DND-41 (cell line): ENCODE data around the gene ZC3H7B.

Source experiments
- ATAC-seq: fragments of 200-7000 bp; cut with Tn5 transposase; 3 replicates; pipeline ENCODE4 v1.9.1; 2021; ENCODE audit warnings: low read depth; ENCODE audit not compliant: insufficient read depth
- DNase-seq: peaks from one replicate; pipeline ENCODE4 v3.0.0-alpha.2; 2020
- H2AFZ ChIP-seq: 2 replicates; pipeline ENCODE4 v1.6.0; 2012; ENCODE audit warnings: low read depth, low read length
- H3K27ac ChIP-seq: 2 replicates; pipeline ENCODE4 v1.5.1; 2012; ENCODE audit warnings: low read length, inconsistent platforms
- H3K27me3 ChIP-seq: fragments of 200-600 bp; sonication (generic); 2 replicates; pipeline ENCODE4 v1.6.0; 2012; ENCODE audit warnings: low read length, mild to moderate bottlenecking, inconsistent platforms; ENCODE audit not compliant: insufficient read depth, poor library complexity
- H3K36me3 ChIP-seq: 2 replicates; pipeline ENCODE4 v1.5.1; 2012; ENCODE audit warnings: low read length, inconsistent platforms; ENCODE audit not compliant: insufficient read depth
- H3K4me1 ChIP-seq: 2 replicates; pipeline ENCODE4 v1.5.1; 2012; ENCODE audit warnings: mild to moderate bottlenecking, low read length; ENCODE audit not compliant: insufficient read depth
- H3K4me2 ChIP-seq: 2 replicates; pipeline ENCODE4 v1.6.0; 2012; ENCODE audit warnings: mild to moderate bottlenecking, moderate library complexity, low read length, inconsistent platforms; ENCODE audit not compliant: insufficient read depth
- H3K4me3 ChIP-seq, 2 experiments: fragments of 200-600 bp in 1 of 2; shearing (Covaris generic) in 1 of 2; 2 replicates each; pipeline ENCODE4 v1.5.1; 2012 to 2016; ENCODE audit warnings: inconsistent platforms in 2 of 2, low read length in 2 of 2, mild to moderate bottlenecking in 2 of 2, low read depth in 1 of 2, moderate library complexity in 1 of 2
- H3K79me2 ChIP-seq: 2 replicates; pipeline ENCODE4 v1.6.0; 2012; ENCODE audit warnings: low read length, inconsistent platforms; ENCODE audit not compliant: insufficient read depth
- H3K9ac ChIP-seq: 2 replicates; pipeline ENCODE4 v1.6.0; 2012; ENCODE audit warnings: low read depth, mild to moderate bottlenecking, inconsistent platforms, low read length, moderate library complexity
- H3K9me3 ChIP-seq: 2 replicates; pipeline ENCODE4 v1.5.1; 2012; ENCODE audit warnings: low read length, moderate library complexity, mild to moderate bottlenecking, inconsistent platforms; ENCODE audit not compliant: insufficient read depth, severe bottlenecking
- H4K20me1 ChIP-seq: 2 replicates; pipeline ENCODE4 v1.6.0; 2012; ENCODE audit warnings: low read length; ENCODE audit not compliant: insufficient read depth
- EZH2 ChIP-seq: IDR thresholded peaks from 3 replicates; pipeline ENCODE4 v1.6.1; 2012; ENCODE audit warnings: borderline replicate concordance, low read depth, mild to moderate bottlenecking, moderate library complexity, low read length, inconsistent platforms; ENCODE audit not compliant: severe bottlenecking
- TF ChIP-seq, protein P1 (sequence below): IDR thresholded peaks from 2 replicates; pipeline ENCODE4 v1.5.1; 2012; ENCODE audit warnings: borderline replicate concordance, low read length, moderate library complexity, mild to moderate bottlenecking; ENCODE audit not compliant: poor library complexity, severe bottlenecking; ENCODE audit errors: extremely low read depth

ZC3H7B gene

DNA sequence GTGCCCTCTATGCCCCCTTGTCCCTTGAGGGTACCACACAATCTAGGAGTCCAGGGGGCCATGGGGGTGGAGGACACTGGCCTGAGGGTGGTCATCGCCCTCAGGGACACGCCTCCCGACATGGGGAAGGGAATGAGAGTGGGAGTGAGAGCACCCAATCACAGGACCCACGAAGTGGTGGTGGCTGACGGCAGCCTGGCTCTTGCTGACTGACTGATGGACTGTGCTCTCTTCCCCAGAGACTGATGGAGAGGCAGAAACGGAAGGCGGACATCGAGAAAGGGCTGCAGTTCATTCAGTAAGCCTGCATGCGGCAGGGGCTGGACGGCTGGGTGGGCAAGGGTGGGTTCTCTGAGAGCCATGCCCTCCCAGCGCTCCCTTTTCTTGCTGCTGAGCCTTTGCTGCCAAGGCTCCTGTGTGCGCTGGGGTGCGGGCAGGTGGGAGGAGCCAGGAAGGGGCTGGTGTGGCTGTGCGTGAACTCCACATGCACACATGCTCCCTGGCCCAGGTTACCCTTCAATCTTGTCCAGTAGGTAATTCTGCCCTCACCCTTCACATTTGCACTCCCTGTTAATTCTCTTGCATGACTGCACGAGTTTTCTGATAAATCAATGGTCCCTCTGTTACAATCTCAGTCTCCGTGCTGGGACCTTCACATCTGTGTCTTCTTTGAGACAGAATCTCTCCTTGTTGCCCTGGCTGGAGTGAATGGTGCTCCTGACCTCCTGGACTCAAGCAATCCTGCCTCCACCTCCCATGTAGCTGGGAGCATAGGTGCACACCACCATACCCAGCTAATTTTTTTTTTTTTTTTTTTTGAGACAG, 19.3 kb downstream of the ZC3H7B start:
- ATAC-seq (no peak), DNase-seq (no peak)
- Histone ChIP-seq H3K4me3 (no peak overlapping the region), H3K9ac (no peak overlapping the region), H3K27me3 (no peaks in the 10 kb centered on the region), H3K4me2 (no peak overlapping the region), H2AFZ (no peak overlapping the region), H3K27ac (no peak overlapping the region), H3K9me3 (no peaks in the 10 kb centered on the region), H3K4me1 (no peaks in the 10 kb centered on the region), H3K79me2 (peaks cover 58% of the 10 kb centered on the region), H4K20me1 (peaks cover 34% of the 10 kb centered on the region; the same call in 1 of the 2 replicates), H3K36me3 (peaks cover 40% of the 10 kb centered on the region)
- no peak for TF ChIP-seq EZH2

DNA sequence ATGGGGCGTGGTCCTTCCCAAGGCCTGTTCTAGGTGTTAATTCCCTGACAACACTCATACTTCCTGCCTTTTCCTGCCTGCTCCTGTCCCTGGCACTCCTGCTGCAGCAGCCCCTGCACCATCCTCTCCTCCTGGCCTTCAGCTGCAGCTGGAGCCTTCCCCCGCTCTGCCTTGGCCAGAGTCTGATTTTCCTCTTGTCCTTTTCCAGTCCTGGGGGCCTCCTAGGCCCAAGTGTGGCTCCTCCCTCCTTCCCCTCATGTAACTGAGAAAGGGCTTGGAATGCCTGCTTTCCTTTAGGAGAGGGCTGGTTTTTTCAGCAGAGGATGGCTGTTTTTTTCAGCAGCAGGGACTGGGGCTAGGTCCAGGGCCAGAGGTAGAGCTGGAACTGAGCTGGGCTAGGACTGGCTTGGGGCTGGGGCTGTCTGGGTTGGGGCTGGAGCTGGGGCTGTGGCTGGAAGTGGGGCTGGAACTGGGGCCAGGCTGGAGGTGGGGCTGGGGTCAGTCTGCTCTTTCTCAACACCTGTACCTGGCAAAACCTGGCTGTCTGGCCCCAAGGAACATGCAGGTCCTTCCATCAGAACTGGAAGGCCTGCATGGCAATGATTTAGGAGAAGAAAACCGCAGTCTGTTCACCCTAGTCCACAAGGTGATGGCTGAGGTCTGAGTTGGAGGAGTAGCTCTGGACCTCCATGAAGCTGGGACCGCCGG, 23.6 kb downstream of the ZC3H7B start:
- Histone ChIP-seq H3K36me3 (peaks cover 76% of the 10 kb centered on the region), H3K9me3 (no peaks in the 10 kb centered on the region), H4K20me1 (peaks cover 20% of the 10 kb centered on the region; the same call in 1 of the 2 replicates), H3K9ac (no peak overlapping the region), H3K27ac (no peak overlapping the region; the same call in 1 of the 2 replicates), H2AFZ (no peak overlapping the region), H3K79me2 (peaks cover 19% of the 10 kb centered on the region), H3K4me1 (no peaks in the 10 kb centered on the region), H3K4me2 (no peak overlapping the region), H3K27me3 (no peaks in the 10 kb centered on the region), H3K4me3 (no peak overlapping the region)
- TF ChIP-seq EZH2 = no peak
- TF ChIP-seq, protein P1, sequence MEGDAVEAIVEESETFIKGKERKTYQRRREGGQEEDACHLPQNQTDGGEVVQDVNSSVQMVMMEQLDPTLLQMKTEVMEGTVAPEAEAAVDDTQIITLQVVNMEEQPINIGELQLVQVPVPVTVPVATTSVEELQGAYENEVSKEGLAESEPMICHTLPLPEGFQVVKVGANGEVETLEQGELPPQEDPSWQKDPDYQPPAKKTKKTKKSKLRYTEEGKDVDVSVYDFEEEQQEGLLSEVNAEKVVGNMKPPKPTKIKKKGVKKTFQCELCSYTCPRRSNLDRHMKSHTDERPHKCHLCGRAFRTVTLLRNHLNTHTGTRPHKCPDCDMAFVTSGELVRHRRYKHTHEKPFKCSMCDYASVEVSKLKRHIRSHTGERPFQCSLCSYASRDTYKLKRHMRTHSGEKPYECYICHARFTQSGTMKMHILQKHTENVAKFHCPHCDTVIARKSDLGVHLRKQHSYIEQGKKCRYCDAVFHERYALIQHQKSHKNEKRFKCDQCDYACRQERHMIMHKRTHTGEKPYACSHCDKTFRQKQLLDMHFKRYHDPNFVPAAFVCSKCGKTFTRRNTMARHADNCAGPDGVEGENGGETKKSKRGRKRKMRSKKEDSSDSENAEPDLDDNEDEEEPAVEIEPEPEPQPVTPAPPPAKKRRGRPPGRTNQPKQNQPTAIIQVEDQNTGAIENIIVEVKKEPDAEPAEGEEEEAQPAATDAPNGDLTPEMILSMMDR = no peak
- ATAC-seq (no peak), DNase-seq (no peak)

DNA sequence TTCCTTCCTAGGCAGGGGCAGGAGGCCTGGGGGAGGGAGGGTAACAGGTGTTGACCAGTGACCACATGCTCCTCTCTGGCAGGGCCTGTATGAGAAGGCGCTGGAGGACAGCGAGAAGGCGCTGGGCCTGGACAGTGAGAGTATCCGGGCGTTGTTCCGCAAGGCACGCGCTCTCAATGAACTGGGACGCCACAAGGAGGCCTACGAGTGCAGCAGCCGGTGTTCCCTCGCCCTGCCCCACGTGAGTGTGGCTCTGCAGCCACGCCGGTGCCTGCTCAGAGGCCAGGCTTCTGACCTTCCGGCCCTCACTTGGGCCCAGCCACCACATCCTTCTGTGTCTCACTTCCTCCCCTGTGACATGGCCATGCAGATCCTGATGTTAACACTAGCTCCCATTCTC, 25.8 kb downstream of the ZC3H7B start:
- peaks cover 15% of the 10 kb centered on the region; the same call in 1 of the 2 replicates for H4K20me1 ChIP-seq
- H3K4me3 ChIP-seq = no peak overlapping the region
- peaks cover 80% of the 10 kb centered on the region for H3K36me3 ChIP-seq
- H3K9ac ChIP-seq = no peak overlapping the region
- DNase-seq (no peak), ATAC-seq (no peak)
- peaks cover 9% of the 10 kb centered on the region for H3K79me2 ChIP-seq
- no peak overlapping the region for H3K27ac ChIP-seq
- H3K27me3 ChIP-seq = no peaks in the 10 kb centered on the region
- H3K9me3 ChIP-seq = no peaks in the 10 kb centered on the region
- H3K4me2 ChIP-seq = no peak overlapping the region
- H3K4me1 ChIP-seq = no peaks in the 10 kb centered on the region
- TF ChIP-seq EZH2 = no peak
- TF ChIP-seq, protein P1 = no peak
- H2AFZ ChIP-seq = no peak overlapping the region

DNA sequence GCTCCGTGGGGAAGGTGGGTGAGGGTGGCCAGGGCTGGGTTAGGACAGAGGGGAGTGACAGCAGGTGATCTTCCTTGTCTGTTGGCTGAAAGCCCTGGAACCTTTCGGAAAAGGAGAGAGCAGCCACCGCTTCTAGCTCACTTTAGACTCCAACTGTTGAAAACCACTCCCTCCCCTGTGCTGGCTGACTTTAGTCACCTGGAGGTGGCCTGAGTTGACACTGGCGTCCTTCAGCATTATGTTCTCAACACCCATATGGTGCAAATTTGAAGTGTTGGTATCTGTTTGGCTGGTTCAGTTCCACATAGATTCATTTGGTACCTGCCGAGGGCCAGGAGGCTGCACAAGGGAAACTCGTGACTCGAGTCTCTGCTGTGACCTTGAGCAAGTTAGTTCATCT, 28.8 kb downstream of the ZC3H7B start:
- Histone ChIP-seq H3K4me2 (no peak overlapping the region), H3K27ac (no peak overlapping the region), H3K9ac (no peak overlapping the region), H4K20me1 (no peaks in the 10 kb centered on the region; the same call in 1 of the 2 replicates), H3K27me3 (no peaks in the 10 kb centered on the region), H3K4me1 (no peaks in the 10 kb centered on the region), H3K9me3 (no peaks in the 10 kb centered on the region), H2AFZ (no peak overlapping the region), H3K79me2 (no peaks in the 10 kb centered on the region), H3K36me3 (peaks cover 83% of the 10 kb centered on the region), H3K4me3 (no peak overlapping the region)
- ATAC-seq (no peak), DNase-seq (no peak)
- no peak for TF ChIP-seq EZH2
- TF ChIP-seq, protein P1 = no peak
